GM18909 (cell line): ENCODE results near the gene RMI2.

Experiments used
- ATAC-seq: cut with Tn5 transposase; IDR thresholded peaks from one replicate; pipeline ENCODE4 v1.9.1; 2021; ENCODE audit warnings: mild to moderate bottlenecking; ENCODE audit not compliant: unreplicated experiment, poor library complexity

Gene RMI2

DNA sequence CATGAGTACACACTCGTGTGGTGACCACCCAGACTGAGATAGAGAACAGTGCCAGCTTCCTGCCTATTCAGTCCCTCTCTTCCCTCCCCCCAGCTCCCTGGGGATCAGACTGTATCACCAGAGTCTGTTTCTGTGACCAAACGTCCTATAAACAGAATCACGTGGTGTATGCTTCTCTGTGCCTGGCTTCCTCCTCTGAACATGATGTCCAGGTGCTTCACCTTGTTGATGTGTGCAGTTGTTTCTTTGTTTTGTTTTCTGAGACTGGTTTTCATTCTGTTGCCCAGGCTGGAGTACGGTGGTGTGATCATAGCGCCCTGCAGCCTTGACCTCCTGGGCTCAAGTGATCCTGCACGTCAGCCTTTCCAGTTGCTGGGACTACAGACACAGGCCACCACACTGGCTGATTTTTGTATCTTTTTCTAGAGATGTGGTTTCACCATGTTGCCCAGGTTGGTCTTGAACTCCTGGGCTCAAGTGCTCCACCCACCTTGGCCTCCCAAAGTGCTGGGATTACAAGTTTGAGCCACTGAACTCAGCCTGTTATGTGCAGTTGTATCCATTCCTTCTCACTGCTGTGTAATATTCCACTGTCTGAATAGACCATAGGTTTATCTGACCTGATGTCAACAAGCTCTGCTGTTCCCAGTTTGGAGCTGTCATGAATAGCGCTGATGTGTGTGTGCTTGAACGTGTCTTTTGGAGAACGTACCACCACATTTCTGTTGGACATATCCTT, 35.2 kb upstream of the RMI2 start:
- no peak for ATAC-seq

DNA sequence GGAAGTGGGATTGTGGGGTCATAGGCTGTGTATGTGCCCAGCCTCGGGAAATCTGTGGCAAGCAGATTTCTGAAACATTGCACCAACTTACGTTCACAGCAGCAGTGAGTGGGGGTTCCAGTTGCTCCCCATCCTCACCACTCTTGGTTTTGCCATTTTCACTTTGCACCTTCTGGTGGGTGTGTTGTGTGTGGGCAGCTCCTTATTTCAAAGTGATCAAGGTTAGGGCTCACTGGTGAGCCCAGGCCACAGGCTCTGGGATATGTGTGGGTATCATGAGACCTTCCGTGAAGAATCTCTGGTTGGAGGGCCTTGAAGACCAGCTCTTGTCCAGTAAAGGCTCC, 34.7 kb upstream of the RMI2 start:
- no peak for ATAC-seq

DNA sequence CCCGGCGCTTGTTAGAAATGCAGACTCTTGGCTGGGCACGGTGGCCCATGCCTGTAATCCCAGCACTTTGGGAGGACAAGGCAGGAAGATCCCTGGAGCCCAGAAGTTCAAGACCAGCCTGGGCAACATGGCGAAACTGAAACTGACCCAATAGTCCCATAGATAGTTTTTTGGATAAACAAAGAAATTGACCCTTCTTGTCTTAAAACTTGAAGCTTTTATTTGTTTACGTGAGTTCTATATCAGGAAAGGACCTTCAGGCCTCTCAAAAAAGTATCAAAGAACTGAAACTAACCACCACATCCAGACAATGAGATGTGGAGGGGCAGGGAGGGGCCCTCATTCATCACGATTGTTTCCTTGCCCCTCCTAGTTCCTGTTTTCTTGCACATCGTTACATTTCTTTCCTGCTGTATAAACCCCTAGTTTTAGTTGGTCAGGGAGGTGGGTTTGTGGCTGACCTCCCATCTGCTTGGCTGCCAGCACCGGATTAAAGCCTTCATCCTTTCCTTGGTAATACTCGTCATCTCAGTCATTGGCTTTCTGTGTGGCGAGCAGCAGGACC, 34.2 kb upstream of the RMI2 start:
- ATAC-seq = peak; percentile 49

DNA sequence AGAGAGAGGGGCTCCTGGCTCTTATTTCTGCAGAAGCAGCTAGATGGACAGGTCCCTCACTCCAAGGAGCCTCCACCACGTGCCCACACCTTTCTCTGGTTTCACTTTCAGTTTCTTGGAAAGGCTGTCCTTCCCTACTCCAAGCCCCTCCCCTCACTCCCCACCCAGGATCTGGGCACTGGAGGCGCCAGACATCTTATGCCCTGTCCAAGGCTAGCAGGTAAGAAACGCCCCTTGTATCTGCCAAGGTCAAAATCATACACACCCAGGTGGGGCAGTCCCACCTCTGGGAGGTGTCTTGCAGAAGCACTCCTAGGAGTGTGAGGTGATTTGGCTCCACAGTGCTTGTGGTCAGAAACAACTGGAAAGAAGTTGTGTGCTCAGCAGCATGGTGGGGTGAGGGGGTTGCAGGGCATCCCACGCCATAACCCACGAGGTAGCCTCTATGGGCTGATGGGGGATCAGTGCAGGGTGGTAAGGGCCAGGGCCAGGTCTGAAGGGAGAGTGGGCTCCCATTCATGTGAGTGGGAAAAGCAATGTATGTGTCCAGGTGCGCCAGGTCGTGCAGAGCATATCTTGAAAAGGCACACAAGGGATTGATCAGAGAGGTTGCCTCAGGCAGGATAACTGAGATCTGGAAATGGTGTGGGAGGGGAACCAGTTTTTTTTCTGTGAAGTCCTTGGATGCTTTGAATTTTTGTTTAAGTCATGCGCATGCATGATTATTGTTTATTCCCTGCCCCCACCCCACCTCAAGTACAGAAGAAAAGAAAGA, 32.4 kb upstream of the RMI2 start:
- ATAC-seq = no peak

DNA sequence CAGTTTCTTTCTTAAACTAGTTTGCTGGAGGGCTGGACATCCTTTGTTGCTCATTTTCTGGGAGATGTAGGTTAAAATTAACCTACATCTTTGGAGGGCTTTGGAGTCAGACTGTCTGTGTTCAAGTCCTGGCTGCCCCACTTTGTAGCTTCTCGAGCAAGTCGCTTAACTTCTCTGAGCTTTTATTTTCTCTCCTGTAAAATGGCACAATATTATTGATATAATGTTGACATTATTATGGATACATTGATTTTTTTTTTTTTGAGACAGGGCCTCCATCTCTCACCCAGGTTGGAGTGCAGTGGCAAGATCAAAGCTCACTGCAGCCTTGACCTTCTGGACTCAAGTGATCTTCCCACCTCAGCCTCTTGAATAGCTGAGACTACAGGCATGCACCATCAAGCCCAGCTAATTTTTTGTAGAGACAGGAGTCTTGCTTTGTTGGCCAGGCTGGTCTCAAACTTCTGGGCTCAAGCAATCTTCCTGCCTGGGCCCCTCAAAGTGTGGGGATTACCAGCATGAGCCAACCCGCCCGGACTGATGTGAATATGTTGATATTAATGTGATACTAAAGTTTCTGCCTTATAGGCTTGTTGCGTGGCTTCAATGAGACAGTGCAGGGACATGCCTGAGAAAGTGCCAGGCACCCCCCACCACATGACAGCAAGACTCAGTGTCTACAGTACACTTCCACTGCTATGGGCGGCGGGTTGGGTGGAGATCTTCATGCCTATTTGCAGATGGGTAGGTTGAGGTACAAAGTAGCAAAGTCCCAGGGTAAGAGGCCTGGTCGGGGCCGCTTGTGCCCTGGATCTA, 31.6 kb upstream of the RMI2 start:
- ATAC-seq = no peak

DNA sequence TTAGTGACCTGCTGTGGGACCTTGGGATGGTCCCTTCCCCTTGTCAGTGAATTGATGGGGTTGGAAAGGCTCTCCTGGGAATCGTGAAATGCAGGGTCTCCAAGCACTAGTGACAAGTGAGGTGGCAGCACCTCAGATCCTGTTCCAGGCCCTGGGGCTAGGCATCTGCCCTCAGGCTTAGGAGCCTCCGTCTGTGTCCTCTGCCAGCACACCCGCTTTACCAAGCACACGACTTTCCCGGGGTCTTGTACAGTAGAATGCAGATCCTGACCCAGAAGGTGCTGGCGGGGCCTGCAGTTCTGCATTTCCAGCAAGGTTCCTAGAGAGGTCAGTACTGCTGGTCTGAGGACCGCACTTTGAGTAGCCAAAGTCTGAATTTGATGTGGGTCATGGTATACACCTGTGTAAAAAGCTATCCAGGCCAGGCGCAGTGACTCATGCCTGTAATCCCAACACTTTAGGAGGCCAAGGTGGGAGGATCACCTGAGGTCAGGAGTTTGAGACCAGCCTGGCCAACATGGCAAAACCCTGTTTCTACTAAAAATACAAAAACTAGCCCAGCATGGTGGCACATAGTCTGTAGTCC, 30.9 kb upstream of the RMI2 start:
- ATAC-seq = no peak

DNA sequence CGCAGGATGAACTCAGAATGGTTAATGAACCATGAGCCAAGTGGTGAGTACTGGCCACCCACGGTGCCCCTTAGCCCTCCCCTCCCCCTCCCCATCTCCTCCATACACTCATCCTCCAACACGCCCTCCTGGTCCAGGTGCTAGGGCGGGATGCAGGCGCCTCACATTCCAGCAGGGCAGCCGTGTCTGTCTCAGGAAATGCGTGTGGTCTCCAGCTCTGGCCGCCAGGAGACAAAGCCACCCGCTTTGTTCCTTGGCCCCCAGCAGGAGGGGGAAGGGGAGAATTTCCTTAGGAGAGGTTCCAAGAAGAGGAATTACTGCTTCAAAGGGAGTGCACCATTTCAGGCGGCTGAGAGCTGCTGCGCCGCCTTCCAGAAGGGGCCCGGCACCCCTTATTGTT, 29.7 kb upstream of the RMI2 start:
- no peak for ATAC-seq

DNA sequence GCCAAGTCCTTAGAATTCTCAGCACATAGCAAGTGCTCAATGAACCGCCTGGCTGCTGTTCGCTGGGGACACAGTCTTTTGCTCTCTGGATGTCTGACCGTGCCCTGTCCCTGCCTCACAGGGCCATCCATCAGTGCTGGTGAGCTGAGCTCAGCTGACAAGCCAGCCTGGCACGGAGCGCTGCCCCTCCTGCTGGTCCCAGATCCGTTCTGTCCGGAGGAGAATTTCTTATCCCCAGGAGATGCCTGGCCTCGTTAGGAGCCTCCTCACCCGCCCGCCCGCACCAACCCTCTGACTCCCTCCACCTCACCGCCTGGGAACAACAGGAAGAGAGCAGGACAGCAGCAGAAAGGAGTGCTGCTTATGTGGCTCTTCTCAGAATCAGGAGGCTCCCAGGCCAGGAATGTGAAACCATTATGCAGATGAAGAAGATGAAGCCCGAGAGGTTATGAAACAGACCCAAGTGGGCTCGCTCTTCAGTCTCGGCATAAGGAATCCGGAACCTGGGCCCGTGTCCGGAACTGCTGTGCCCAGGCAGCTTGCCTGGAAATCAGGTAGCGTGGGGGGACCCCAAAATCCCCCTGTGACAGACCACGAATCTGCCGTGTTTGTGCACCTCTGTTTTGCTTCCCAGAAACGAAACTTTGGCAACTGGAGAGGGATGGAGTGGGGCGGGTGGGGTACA, 28.8 kb upstream of the RMI2 start:
- ATAC-seq = no peak

DNA sequence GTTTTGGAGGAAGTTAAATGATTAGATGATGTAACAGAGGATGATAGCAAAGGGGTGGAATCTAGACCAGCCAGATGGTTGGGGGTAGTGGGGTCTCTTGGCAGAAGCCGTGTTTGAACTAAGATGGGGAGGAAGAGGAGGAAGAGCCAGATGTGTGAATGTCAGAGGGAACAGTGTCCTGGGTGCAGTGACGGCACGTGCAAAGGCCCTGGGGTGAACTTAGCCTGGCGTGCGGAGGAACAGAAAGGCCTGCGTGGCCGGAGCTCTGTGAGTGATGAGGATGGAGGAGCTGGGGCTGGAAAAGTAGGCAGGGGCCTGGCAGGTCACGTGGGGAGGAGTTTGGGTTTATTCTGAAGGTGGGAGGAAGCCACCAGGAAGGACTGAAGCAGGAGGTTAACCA, 26.4 kb upstream of the RMI2 start:
- ATAC-seq = no peak

DNA sequence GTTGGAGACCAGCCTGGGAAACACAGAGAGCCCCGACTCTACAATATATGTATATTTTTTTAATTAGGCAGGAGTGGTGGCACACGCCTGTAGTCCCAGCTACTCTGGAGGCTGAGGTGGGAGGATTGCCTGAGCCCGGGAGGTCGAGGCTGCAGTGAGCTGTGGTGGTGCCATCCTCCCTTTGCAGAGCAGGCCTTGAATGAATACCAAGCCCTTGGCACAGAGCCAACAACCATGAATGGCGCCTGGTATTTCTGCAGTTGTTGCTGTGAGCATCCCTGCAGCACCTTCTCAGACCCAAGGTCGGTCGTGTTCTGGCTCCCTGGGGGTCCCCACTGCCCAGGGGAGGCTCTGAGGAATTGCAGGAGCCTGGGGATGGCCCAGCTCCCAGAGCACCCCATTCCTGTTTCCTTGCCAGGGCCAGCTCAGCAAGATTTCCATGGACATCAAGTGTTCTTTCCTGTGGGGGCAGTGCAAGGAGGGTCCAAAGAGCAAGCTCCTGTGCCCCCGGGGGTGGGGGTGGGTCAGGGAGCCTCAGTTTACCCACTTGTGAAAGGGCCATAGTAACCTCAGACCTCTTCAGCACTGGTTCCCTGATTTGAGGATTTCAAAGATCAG, 25.6 kb upstream of the RMI2 start:
- ATAC-seq = no peak

DNA sequence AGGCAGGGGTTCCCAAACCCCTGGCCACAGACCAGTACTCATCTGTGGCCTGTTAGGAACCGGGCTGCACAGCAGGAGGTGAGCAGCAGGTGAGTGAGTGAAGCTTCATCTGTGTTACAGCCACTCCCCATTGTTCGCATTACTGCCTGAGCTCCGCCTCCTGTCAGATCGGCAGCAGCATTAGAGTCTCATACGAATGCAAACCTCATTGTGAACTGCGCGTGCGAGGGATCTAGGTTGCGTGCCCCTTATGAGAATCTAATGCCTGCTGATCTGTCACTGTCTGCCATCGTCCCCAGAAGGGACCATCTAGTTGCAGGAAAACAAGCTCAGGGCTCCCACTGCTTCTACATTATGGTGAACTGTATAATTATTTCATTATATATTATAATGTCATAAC, 25.1 kb upstream of the RMI2 start:
- ATAC-seq = no peak

DNA sequence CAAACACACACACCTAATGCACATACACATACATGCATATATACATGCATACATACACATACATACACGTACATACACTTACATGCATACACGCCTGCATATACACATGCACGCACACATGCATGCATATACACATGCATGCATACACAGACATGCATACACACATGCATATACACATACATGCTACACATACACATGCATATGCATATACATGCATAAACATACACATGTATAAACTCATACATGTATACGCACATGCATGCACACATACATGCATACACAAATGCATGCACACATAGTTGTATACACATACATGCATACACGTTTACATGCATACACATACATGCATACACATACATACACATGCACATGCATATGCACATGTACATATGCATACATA, 23.6 kb upstream of the RMI2 start:
- ATAC-seq = no peak

DNA sequence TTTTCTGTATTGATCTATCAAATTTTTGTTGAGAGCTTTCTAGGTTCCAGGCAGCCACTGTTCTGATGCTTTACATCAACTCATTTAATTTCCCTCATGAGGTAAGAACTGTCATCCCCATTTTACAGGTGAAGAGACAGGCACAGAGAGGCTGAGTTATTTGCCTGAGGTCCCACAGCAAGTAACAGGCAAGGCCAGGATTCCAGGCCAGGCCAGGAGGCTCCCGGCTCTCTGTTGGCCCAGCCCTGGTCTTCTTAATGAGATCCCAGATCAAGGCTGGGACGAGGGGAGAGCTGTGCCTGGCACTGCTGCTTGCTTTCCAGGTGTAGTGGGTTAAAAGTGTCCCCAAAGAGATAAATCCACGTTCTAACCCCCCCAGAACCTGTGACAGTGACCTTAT, 22.4 kb upstream of the RMI2 start:
- ATAC-seq = no peak

DNA sequence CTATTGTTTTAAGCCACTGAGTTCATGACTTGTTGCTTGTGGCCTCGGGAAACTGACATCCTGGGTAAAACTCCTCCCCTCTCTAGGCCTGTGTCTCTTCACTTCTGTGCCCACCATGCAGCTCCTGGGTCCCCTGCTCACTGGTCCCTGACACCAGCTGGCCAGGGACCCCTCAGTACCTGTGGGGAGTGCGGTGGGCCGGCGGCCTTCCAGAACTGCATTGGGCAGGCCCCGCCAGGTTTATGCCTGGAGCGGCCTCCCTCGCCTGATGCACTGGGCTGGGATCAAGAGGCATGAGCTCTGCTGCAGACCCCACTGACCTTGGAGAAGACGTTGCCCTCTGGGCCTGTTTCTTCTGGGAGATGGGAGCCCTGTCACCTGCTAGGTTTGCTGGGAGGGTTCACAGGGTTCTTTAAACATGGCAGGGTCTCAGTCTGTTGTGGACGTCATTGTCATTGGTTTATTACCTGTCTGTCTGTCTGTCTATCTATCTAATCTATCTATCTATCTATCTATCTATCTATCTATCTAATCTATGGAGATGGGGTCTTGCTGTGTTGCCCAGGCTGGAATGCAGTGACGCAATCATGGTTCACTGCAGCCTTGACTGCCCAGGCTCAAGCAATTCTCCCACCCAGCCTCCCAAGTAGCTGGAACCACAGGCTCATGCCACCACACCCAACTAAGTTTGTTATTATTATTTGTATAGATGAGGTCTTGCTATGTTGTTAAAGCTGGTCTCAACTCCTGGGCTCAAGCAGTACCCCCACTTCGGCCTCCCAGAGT, 21.5 kb upstream of the RMI2 start:
- no peak for ATAC-seq

DNA sequence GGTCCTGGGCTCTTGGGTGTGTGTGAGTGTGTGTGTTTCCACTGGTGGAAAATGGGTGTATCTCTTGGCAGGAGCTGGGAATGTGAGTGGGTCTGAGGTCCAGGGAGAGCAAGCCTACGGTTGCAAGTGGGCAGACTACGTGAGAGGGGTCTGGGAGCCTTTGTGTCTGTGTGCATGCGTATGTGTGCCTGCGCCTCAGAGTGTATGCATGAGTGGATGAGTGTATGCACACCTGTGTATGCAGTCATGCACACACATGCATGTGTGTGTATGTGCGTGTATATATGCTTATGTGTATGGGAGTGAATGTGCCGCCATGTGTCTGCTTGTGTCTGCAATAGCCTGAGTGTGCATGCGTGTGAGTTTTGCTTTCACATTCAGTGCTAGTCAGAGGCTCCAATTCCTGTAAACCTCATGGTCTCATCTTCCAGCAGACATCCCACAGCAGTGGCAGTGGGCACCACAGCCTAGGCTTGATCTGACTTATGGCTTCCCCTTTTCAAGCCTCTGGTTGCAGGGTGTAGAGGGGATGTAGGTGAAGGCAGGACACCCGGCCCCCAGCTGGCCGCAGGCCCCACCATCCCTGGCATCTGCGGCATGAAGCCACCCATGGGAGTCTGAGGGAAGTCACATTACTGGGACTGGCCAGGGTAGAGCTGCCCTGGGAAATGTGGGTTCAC, 19.7 kb upstream of the RMI2 start:
- no peak for ATAC-seq

DNA sequence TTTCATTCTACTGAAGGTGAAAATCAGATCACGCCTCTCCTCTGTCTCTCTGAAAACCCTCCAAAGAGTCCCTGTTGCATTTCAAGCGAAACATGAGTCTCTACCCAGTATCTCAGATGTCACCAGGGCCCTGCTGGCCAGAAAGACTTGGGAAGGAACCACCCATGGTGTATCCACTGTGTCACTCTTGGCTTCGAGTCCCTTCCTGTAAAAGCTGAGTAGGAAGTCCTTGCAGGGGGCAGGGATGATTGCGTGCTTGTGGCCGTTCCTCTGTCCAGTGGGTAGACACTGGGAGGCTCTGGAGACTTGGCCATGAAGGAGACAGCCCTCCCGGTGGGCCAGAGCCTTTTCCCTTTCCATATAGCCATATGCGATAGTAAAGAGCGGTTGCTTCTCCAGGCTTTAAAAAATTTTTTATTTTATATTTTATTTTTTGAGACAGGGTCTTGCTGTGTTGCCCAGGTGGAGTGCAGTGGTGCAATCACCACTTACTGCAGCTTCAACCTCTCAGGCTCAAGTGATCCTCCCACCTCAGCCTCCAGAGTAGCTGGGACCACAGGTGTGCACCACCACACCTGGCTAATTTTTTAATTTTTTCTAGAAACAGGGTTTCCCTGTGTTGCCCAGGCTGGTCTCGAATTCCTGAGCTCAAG, 19.0 kb upstream of the RMI2 start:
- ATAC-seq = no peak

DNA sequence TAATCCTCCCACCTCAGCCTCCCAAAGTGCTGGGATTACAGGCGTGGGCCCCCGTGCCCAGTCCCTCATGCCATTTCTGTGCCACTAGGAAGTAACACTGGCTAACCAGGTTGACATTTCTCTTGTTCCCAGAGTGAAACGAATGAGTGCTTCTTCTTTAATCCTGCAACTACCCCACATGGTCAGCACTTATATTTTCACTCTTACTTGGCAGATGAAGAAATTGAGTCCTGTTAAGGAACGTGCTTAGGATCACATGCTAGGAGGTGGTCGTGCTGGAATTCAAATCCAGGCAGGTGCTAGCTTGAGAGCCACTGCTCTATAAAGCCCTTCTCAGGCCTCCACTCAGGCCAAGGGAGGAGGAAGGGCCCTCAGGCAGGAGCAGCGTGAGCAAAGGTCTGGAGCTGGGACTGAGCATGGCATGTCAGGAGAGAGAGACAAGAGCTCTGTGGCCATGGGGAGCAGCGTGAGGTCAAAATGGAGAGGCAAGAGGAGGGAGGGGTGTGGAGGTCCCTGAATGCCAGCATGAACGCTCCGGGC, 18.5 kb upstream of the RMI2 start:
- no peak for ATAC-seq
